HTERT RPE-1 (cell line): ENCODE measurements around the gene TIMM10B.
"Not testable (repeated sequence)": the region's sequence is repeated elsewhere in the genome, so short reads cannot be mapped to it uniquely, and the experiment has no call there.

Source experiments
- in situ Hi-C: fragments of 300-500 bp; cut with MboI; formaldehyde crosslinking; loops from 4 replicates; pipeline ENCODE4 v1.14.3; 2020; ENCODE audit warnings: low sequenced_read_pairs

Gene TIMM10B

GRCh38 chr11:6504166-6504565 lies 22.9 kb downstream of the TIMM10B start:
- in situ Hi-C loops = no loop called here

DNA sequence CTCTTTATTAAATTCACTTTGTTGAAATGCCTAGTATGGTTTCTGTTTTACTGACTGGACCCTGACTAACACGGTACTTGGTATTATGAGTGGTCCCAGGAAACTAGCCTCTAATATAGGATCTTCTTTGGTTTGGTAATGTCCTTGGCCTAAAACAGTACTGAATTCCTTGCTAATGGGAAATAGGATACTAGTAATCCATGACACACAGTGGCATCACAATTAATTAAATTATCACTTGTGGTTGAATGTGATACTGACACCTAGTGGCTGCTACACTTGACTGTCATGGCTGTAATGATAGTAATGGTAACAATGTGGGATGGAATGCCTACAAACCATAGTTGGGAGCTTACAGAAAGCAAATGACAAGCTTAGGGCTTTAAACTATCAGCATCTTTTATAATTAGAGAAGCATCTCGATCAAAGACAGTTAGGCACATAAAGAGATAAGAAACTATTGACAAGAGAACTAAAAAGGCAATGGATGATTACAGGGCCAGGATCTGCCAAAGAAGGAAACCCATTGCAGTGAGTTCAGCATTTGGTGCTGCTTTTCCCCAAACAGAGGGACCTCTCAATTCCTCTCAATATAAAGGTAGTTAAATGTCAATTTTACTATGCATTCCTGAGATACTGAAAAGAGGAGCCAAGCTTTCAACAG lies 24.4 kb downstream of the TIMM10B start:
- in situ Hi-C loops = no loop called here

- in situ Hi-C loops = no loop called here
Measured at GRCh38 chr11:6516865-6517264, 35.6 kb downstream of the TIMM10B start.

DNA sequence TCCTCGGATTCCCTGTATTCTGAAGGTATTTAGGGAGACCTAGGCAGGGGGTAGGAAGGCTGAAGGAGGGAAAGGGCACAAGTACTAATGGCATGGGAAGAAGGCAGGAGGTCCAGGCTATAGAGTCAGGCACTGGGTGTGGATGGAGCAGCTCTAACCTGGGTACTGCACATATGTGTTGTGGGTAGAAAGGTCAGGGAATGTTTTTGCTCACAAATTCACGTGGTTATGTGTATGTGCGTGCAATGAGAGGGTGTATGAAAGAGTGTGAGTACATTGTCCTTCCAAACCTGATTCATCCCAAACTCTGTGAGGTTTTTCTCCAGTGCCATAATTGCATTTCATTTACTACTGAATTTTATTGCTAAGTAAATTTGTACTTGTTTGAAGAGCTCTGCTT lies 39.0 kb downstream of the TIMM10B start:
- in situ Hi-C loops = no loop called here

DNA sequence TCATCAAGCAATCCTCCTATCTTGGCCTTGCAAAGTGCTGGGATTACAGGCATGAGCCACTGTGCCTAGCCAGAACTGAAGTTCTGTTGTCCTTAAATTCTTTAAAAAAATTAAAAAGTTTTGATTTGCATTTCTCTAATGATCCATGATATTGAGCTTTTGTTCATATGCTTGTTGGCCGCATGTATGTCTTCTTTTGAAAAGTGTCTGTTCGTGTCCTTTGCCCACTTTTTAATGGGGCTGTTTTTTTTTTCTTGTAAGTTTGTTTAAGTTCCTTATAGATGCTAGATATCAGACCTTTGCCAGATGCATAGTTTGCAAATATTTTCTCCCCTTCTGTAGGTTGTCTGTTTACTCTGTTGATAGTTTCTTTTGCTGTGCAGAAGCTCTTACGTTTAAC lies 40.6 kb downstream of the TIMM10B start:
- in situ Hi-C loops = not testable (repeated sequence)

DNA sequence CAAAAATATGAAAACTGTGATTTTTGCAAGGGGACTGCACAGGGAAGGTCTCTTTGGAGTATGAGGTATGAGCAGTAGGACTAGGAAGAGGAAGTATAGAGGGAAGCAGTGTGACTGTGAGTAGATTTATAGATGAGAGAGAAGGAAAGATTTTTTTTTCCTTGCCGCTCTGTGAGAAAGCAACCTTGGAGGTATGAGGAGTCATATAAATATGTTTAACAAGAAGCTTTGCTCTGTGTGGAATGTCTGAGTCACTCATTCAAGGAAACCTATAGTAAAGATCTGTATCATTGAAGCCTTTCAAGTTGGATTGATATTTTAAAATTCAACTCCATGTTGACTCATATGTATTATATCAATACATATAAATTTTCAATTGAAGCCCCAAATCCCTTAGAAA lies 42.0 kb downstream of the TIMM10B start:
- in situ Hi-C loops = no loop called here

GRCh38 chr11:6526411-6527135 lies 45.3 kb downstream of the TIMM10B start:
- in situ Hi-C loops = no loop called here

GRCh38 chr11:6529266-6529665 lies 48.0 kb downstream of the TIMM10B start:
- in situ Hi-C loops = no loop called here

DNA sequence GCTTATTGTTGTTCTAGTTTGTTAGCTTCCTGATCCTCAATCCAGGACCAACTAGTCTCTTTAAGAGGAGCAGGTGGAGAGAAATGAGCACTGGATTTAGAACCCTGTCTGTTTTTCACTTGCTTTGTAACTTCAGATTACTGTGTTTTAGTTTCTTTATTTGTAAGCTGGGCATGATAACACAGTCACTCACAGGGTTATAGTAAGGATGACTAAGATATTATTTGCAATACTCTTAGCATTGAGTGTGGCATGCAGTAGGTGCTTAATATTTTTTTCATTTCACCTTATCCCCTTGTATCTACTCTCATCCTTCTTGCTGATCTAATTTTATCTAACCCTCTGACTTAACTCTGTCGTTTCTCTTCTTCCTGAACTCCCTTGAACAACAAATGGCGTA lies 49.5 kb downstream of the TIMM10B start:
- in situ Hi-C loops = no loop called here

GRCh38 chr11:6531267-6531752 lies 50.0 kb downstream of the TIMM10B start:
- in situ Hi-C loops = no loop called here
